Left ventricle myocardium inferior (tissue), 1 donor: ENCODE results near the gene GNPTG. TPM values are rescaled to one million over a fixed set of nuclear protein-coding genes. Genes with fewer than 3 reads are reported as not detected.

Experiments
- DNase-seq: peaks from one replicate; pipeline ENCODE4 v3.0.0-alpha.2; 2020
- H3K27ac ChIP-seq: fragments of 200-600 bp; replicated peaks from 2 replicates; pipeline ENCODE4 v1.8.0; 2021
- H3K27me3 ChIP-seq: fragments of 200-600 bp; 2 replicates; pipeline ENCODE4 v1.8.0; 2021; ENCODE audit warnings: low read depth
- H3K36me3 ChIP-seq: fragments of 200-600 bp; 2 replicates; pipeline ENCODE4 v1.8.0; 2021
- H3K4me1 ChIP-seq: fragments of 200-600 bp; 2 replicates; pipeline ENCODE4 v1.8.0; 2021
- H3K4me3 ChIP-seq: fragments of 200-600 bp; 2 replicates; pipeline ENCODE4 v1.8.0; 2021; ENCODE audit warnings: mild to moderate bottlenecking, moderate library complexity
- H3K9me3 ChIP-seq: fragments of 200-600 bp; replicated peaks from 2 replicates; pipeline ENCODE4 v1.8.0; 2021
- intact Hi-C: fragments of 100-400 bp; cut with micrococcal nuclease; formaldehyde crosslinking; loops from one replicate; pipeline ENCODE4 v1.11.0; 2022
- total RNA-seq: library from RNA; stranded (reverse); fragmentation: NEBNext Ultra II Directional; extraction: Animal tissue kit (Norgen Biotek cat#: 25700); gene quantifications from one replicate; pipeline ENCODE4 v1.2.1, GENCODE V29; 2021
- TF ChIP-seq, protein P1 (sequence below): fragments of 200-600 bp; IDR thresholded peaks from 2 replicates; pipeline ENCODE4 v1.8.0; 2021; ENCODE audit warnings: antibody characterized with exemption, mild to moderate bottlenecking, borderline replicate concordance
- donor health status: DM: no; HTN: yes; CAD: no; lungs with severe emphysema.

The GNPTG gene
- total RNA-seq, 1 donor from 2014 or later: 31.8 TPM

DNA sequence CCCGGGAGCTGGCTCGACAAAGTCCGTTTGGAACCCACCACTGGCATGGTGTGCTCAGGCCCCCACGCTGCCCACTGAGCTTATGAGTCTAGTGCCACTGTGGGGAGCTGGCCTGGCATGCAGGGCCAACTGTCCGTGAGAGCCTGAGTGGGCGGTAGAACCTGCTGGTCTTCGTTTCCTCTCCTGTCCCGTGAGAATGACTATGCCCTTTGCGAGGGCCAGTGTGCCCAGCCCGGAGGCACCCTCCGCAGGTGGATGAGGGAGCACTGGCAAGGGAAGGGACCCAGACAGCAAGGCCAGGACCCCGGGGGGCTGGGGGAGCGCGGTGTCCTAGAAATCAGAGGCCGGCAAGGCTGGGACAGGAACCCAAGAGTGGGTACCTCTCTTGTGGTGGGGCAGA, 15.1 kb upstream of the GNPTG start:
- Histone ChIP-seq H3K9me3 (no peaks in the 10 kb centered on the region), H3K27ac (no peak overlapping the region), H3K4me3 (no peak overlapping the region), H3K36me3 (no peaks in the 10 kb centered on the region), H3K4me1 (peaks cover 31% of the 10 kb centered on the region), H3K27me3 (peaks cover 45% of the 10 kb centered on the region)
- intact Hi-C loops: no loop called here
- DNase-seq: no peak
- TF ChIP-seq, protein P1, sequence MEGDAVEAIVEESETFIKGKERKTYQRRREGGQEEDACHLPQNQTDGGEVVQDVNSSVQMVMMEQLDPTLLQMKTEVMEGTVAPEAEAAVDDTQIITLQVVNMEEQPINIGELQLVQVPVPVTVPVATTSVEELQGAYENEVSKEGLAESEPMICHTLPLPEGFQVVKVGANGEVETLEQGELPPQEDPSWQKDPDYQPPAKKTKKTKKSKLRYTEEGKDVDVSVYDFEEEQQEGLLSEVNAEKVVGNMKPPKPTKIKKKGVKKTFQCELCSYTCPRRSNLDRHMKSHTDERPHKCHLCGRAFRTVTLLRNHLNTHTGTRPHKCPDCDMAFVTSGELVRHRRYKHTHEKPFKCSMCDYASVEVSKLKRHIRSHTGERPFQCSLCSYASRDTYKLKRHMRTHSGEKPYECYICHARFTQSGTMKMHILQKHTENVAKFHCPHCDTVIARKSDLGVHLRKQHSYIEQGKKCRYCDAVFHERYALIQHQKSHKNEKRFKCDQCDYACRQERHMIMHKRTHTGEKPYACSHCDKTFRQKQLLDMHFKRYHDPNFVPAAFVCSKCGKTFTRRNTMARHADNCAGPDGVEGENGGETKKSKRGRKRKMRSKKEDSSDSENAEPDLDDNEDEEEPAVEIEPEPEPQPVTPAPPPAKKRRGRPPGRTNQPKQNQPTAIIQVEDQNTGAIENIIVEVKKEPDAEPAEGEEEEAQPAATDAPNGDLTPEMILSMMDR: no peak

GRCh38 chr16:1337486-1337885, 14.2 kb upstream of the GNPTG start:
- H3K36me3 ChIP-seq: no peaks in the 10 kb centered on the region
- no peak overlapping the region for H3K27ac ChIP-seq
- intact Hi-C loops: no loop called here
- peaks cover 36% of the 10 kb centered on the region for H3K27me3 ChIP-seq
- TF ChIP-seq, protein P1: no peak
- no peaks in the 10 kb centered on the region for H3K9me3 ChIP-seq
- no peak for DNase-seq
- H3K4me3 ChIP-seq: no peak overlapping the region
- peaks cover 25% of the 10 kb centered on the region for H3K4me1 ChIP-seq

DNA sequence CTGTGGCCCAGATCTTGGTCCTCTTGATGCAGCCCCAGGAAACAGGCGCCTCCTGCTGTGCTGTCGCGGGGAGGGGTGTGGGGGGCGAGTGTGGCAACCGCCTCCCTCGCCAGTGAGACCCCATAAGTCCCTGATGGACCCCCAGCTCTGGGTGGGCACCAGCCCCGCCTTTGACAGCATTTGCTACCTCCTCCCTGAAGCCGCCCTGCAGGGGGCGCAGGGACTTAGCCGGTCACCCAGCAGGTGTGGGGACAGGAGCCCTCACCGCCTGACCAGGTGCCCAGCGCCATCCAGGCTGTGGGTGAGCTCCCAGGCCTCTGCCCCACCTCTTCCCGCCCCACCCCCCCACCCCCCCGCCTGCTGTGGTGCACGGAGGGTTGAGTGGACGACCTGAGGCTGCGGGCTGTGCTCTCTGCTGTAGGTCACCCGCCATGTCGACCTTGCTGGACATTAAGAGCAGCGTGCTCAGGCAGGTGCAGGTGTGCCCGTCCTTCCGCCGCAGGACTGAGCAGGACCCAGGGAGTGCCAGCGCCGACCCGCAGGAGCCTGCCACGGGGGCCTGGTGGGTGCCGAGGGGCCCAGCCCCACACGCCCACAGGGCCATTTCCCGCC, 13.5 kb upstream of the GNPTG start:
- Histone ChIP-seq H3K9me3 (no peaks in the 10 kb centered on the region), H3K27me3 (peaks cover 28% of the 10 kb centered on the region), H3K27ac (no peak overlapping the region), H3K4me3 (no peak overlapping the region), H3K36me3 (no peaks in the 10 kb centered on the region), H3K4me1 (peaks cover 22% of the 10 kb centered on the region)
- no peak for DNase-seq
- intact Hi-C loops: no loop called here
- TF ChIP-seq, protein P1: peak; percentile 42

DNA sequence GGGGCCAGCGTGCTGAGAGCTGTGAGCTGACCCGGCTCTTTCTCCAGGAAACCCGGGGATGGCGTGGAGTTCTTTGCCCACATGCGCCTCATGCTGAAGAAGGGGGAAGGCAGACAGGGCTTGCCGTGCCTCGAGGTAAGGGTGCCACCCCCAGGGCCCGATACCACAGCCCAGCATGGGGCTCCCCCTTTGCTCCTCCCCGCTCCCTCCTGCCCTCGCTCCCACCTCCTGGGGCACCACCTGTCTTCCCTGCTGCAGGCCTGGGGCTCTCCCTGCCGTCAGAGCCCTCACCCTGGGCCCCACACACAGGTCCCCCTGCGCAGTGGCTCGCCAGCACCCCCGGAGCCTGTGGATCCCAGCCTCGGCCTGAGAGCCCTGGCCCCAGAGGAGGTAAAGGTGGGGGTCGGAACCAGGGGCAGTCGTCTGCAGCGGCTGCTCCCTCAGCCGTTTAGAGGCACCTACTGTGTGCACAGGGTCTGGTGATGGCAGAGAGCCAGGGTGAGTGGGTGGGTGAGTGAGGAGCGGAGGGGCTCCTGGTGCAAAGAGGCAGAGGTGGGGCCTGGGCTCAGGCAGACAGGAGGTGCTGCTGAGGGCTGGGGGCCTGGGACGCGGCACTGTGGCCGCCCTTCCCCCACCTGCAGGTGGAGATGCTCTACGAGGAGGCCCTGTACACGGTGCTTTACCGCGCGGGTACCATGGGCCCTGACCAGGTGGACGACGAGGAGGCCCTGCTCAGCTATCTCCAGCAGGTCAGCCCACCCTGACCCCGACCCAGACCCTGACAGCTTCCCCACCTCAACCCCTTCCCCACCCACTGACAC, 12.7 kb upstream of the GNPTG start:
- Histone ChIP-seq H3K27me3 (peaks cover 20% of the 10 kb centered on the region), H3K9me3 (no peaks in the 10 kb centered on the region), H3K36me3 (no peaks in the 10 kb centered on the region), H3K27ac (no peak overlapping the region), H3K4me3 (no peak overlapping the region), H3K4me1 (peaks cover 21% of the 10 kb centered on the region)
- no peak for DNase-seq
- intact Hi-C loops: no loop called here
- TF ChIP-seq, protein P1: no peak

GRCh38 chr16:1340730-1341494, 10.8 kb upstream of the GNPTG start:
- H3K36me3 ChIP-seq: no peaks in the 10 kb centered on the region
- intact Hi-C loops: no loop called here
- no peak overlapping the region for H3K4me3 ChIP-seq
- peaks cover 14% of the 10 kb centered on the region for H3K4me1 ChIP-seq
- DNase-seq: no peak
- TF ChIP-seq, protein P1: no peak
- H3K27me3 ChIP-seq: peaks cover 3% of the 10 kb centered on the region
- H3K27ac ChIP-seq: no peak overlapping the region
- no peaks in the 10 kb centered on the region for H3K9me3 ChIP-seq
